A549 (cell line): ENCODE measurements around the gene ZNF407.

Experiments used
- BHLHE40 ChIP-seq: IDR thresholded peaks from 2 replicates; pipeline ENCODE4 v1.6.1; 2012; ENCODE audit warnings: low read depth, low read length, inconsistent platforms
- CTCF ChIP-seq: fragments of >200 bp; sonication (Bioruptor Twin); formaldehyde crosslinking; IDR thresholded peaks from 3 replicates; pipeline ENCODE4 v1.5.1; 2016
- MAFK ChIP-seq: fragments of 450-650 bp; IDR thresholded peaks from 2 replicates; pipeline ENCODE4 v1.6.1; 2014; ENCODE audit not compliant: partially characterized antibody
- REST ChIP-seq: fragments of 200-600 bp; sonication (generic); IDR thresholded peaks from 2 replicates; pipeline ENCODE4 v1.6.1; 2016; ENCODE audit warnings: antibody characterized with exemption, mild to moderate bottlenecking, moderate library complexity
- SMC3 ChIP-seq: fragments of >200 bp; sonication (Bioruptor Twin); formaldehyde crosslinking; IDR thresholded peaks from 3 replicates; pipeline ENCODE4 v1.6.1; 2018; ENCODE audit warnings: inconsistent platforms
- TP53 ChIP-seq: fragments of 250-450 bp; sonication (Bioruptor Pico); IDR thresholded peaks from 2 replicates; pipeline ENCODE4 v1.5.0; 2021; ENCODE audit warnings: mild to moderate bottlenecking, moderate library complexity
- TF ChIP-seq, protein P1 (sequence below): fragments of 450-650 bp; IDR thresholded peaks from 2 replicates; pipeline ENCODE4 v1.6.1; 2014; ENCODE audit warnings: antibody characterized with exemption

DNA sequence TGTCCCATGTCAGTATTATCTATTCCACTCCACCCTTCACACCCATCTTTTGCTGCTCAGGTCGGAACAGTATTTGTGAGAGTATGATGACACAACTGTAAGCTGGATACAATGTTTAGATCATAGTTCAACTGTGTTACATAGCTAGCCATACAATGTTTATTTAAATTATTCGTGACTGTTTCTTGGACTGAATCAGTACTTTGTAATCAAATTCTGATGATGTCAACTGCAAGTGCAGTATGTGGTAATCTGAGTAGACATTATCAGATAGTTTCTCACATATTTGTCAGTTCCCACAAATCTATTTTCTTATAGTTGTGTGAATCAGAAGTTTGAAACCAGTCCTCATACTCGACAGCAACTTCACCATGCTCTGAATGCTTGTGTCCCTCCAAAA is 177.6 kb downstream of the ZNF407 start:
- TF ChIP-seq, protein P1, sequence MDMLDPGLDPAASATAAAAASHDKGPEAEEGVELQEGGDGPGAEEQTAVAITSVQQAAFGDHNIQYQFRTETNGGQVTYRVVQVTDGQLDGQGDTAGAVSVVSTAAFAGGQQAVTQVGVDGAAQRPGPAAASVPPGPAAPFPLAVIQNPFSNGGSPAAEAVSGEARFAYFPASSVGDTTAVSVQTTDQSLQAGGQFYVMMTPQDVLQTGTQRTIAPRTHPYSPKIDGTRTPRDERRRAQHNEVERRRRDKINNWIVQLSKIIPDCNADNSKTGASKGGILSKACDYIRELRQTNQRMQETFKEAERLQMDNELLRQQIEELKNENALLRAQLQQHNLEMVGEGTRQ: no peak
- TF ChIP-seq MAFK (no peak), BHLHE40 (no peak), CTCF (no peak), TP53 (no peak), REST (no peak), SMC3 (no peak)
